SK-N-SH (cell line): ENCODE results near the gene MACROD2. TPM values are rescaled to one million over a fixed set of nuclear protein-coding genes. Genes with fewer than 3 reads are reported as not detected.

Experiments used
- CTCF ChIA-PET: fragments of 300-600, 350-600 bp; formaldehyde crosslinking; extraction: SDS; loops from one replicate; lab custom pipeline; 2021; lab: Yijun Ruan, JAX
- POLR2A ChIA-PET: fragments of 350-600 bp; sonication (Branson Sonifier 250); formaldehyde crosslinking; extraction: SDS; loops from one replicate; lab custom pipeline; 2020; ENCODE audit warnings: antibody characterized with exemption, inconsistent platforms; lab: Yijun Ruan, JAX
- DNase-seq: peaks from one replicate; pipeline ENCODE4 v3.0.0; 2012
- H2AFZ ChIP-seq: fragments of 200-600 bp; sonication (generic); 2 replicates; pipeline ENCODE4 v1.8.1; 2016; ENCODE audit warnings: antibody characterized with exemption, mild to moderate bottlenecking, low read depth
- H3F3A ChIP-seq: fragments of 200-600 bp; sonication (generic); replicated peaks from 2 replicates; pipeline ENCODE3; 2016; ENCODE audit warnings: antibody characterized with exemption, mild to moderate bottlenecking; ENCODE audit not compliant: insufficient read depth
- H3K27ac ChIP-seq, 2 experiments: fragments of 200-500 bp in 1 of 2; fragments of 200-600 bp in 1 of 2; sonication (Bioruptor generic) in 1 of 2; sonication (generic), shearing (Covaris generic) in 1 of 2; 2 replicates each; pipeline versions ENCODE4 v1.5.1 to v1.6.1; 2014 to 2016; ENCODE audit warnings: low read depth in 2 of 2, inconsistent platforms in 1 of 2, low read length in 1 of 2, mild to moderate bottlenecking in 1 of 2, mixed read lengths in 1 of 2
- H3K27me3 ChIP-seq: fragments of 200-600 bp; sonication (generic), shearing (Covaris generic); 2 replicates; pipeline ENCODE4 v1.6.1; 2016; ENCODE audit warnings: mixed run types; ENCODE audit not compliant: insufficient read depth
- H3K36me3 ChIP-seq, 2 experiments: fragments of 200-500 bp in 1 of 2; fragments of 200-600 bp in 1 of 2; sonication (Bioruptor generic) in 1 of 2; sonication (generic) in 1 of 2; replicated peaks in 1 of 2; 2 replicates each; pipeline versions ENCODE3 to v1.5.1; 2014 to 2016; ENCODE audit warnings: low read length in 1 of 2, mild to moderate bottlenecking in 1 of 2; ENCODE audit not compliant: insufficient read depth in 2 of 2, control insufficient read depth in 1 of 2
- H3K4me1 ChIP-seq, 2 experiments: fragments of 200-500 bp in 1 of 2; fragments of 200-600 bp in 1 of 2; sonication (Bioruptor generic) in 1 of 2; sonication (generic), shearing (Covaris generic) in 1 of 2; 2 replicates each; pipeline versions ENCODE4 v1.5.1 to v1.6.1; 2014 to 2016; ENCODE audit warnings: low read depth in 1 of 2, low read length in 1 of 2, mixed run types in 1 of 2; ENCODE audit not compliant: insufficient read depth in 2 of 2, control insufficient read depth in 1 of 2
- H3K4me2 ChIP-seq: fragments of 200-600 bp; sonication (generic), shearing (Covaris generic); 2 replicates; pipeline ENCODE4 v1.6.1; 2017; ENCODE audit warnings: mixed run types
- H3K4me3 ChIP-seq, 2 experiments: fragments of 200-500 bp in 1 of 2; fragments of 200-600 bp in 1 of 2; sonication (Bioruptor generic) in 1 of 2; sonication (generic), shearing (Covaris generic) in 1 of 2; 2 replicates each; pipeline versions ENCODE4 v1.5.1 to v1.8.1; 2014 to 2016; ENCODE audit warnings: low read depth in 2 of 2, inconsistent platforms in 1 of 2, low read length in 1 of 2, mild to moderate bottlenecking in 1 of 2, mixed read lengths in 1 of 2, moderate library complexity in 1 of 2
- H3K79me2 ChIP-seq: fragments of 200-600 bp; sonication (generic); 2 replicates; pipeline ENCODE4 v1.8.1; 2017; ENCODE audit warnings: mild to moderate bottlenecking; ENCODE audit not compliant: insufficient read depth
- H3K9ac ChIP-seq: fragments of 200-600 bp; sonication (generic); 2 replicates; pipeline ENCODE4 v1.6.1; 2017; ENCODE audit warnings: mixed run types
- H3K9me2 ChIP-seq: fragments of 200-600 bp; sonication (generic); 2 replicates; pipeline ENCODE4 v1.6.1; 2017; ENCODE audit warnings: mixed run types
- H3K9me3 ChIP-seq: fragments of 200-600 bp; sonication (generic); 2 replicates; pipeline ENCODE4 v1.6.1; 2017; ENCODE audit warnings: mixed run types, mild to moderate bottlenecking, moderate library complexity
- H4K20me1 ChIP-seq: fragments of 200-600 bp; sonication (generic); 2 replicates; pipeline ENCODE4 v1.6.1; 2017; ENCODE audit warnings: mild to moderate bottlenecking, mixed run types; ENCODE audit not compliant: insufficient read depth
- CHD2 ChIP-seq: fragments of 150-350 bp; IDR thresholded peaks from 2 replicates; pipeline ENCODE4 v1.6.1; 2018; ENCODE audit warnings: low read length; ENCODE audit not compliant: partially characterized antibody
- CTCF ChIP-seq: fragments of 200-600 bp; sonication (generic); IDR thresholded peaks from 2 replicates; pipeline ENCODE4 v1.6.1; 2017; ENCODE audit warnings: antibody characterized with exemption, mild to moderate bottlenecking, moderate library complexity
- ELF1 ChIP-seq: IDR thresholded peaks from 2 replicates; pipeline ENCODE4 v1.4.0; 2012
- EP300 ChIP-seq, 2 experiments: IDR thresholded peaks; 2 replicates each; pipeline versions ENCODE4 v1.4.0 to v1.6.1; 2012; ENCODE audit warnings: borderline replicate concordance in 1 of 2, low read depth in 1 of 2, low read length in 1 of 2
- EZH2phosphoT487 ChIP-seq: fragments of 200-600 bp; sonication (generic); IDR thresholded peaks from 2 replicates; pipeline ENCODE4 v1.6.1; 2017; ENCODE audit warnings: low read depth, mixed run types, mild to moderate bottlenecking, antibody characterized with exemption, moderate library complexity, borderline replicate concordance
- FOSL2 ChIP-seq: IDR thresholded peaks from 2 replicates; pipeline ENCODE4 v1.4.0; 2012; ENCODE audit warnings: low read depth, mild to moderate bottlenecking, moderate library complexity, borderline replicate concordance
- FOXJ3 ChIP-seq: sonication (generic); formaldehyde crosslinking; IDR thresholded peaks from 2 replicates; pipeline ENCODE4 v1.5.1; 2020; ENCODE audit warnings: mild to moderate bottlenecking, missing genetic modification reagents
- GABPA ChIP-seq: IDR thresholded peaks from 2 replicates; pipeline ENCODE4 v1.4.0; 2012; ENCODE audit warnings: low read depth, mild to moderate bottlenecking
- NFIC ChIP-seq: IDR thresholded peaks from 2 replicates; pipeline ENCODE4 v1.4.0; 2012; ENCODE audit warnings: borderline replicate concordance
- REST ChIP-seq: IDR thresholded peaks from 2 replicates; pipeline ENCODE4 v1.6.1; 2012; ENCODE audit warnings: mild to moderate bottlenecking, low read depth, low read length, moderate library complexity
- RFX5 ChIP-seq: IDR thresholded peaks from 2 replicates; pipeline ENCODE4 v1.6.1; 2012; ENCODE audit warnings: mild to moderate bottlenecking, improper control_type of control experiment, low read length
- RXRA ChIP-seq: IDR thresholded peaks from 2 replicates; pipeline ENCODE4 v1.4.0; 2012; ENCODE audit warnings: low read depth, mild to moderate bottlenecking, borderline replicate concordance
- TAF1 ChIP-seq: IDR thresholded peaks from 2 replicates; pipeline ENCODE4 v1.6.1; 2012; ENCODE audit warnings: low read depth, mild to moderate bottlenecking, low read length, moderate library complexity, borderline replicate concordance
- TCF12 ChIP-seq: IDR thresholded peaks from 2 replicates; pipeline ENCODE4 v1.4.0; 2012
- USF1 ChIP-seq: IDR thresholded peaks from 2 replicates; pipeline ENCODE4 v1.4.0; 2012; ENCODE audit warnings: low read depth, borderline replicate concordance
- USF2 ChIP-seq: fragments of 150-350 bp; IDR thresholded peaks from 2 replicates; pipeline ENCODE4 v1.6.1; 2017; ENCODE audit warnings: antibody characterized with exemption, low read length, low read depth, borderline replicate concordance
- ZBTB33 ChIP-seq: IDR thresholded peaks from 2 replicates; pipeline ENCODE4 v1.4.0; 2012; ENCODE audit warnings: low read depth, borderline replicate concordance
- WGBS: methylation state at CpG from one replicate; pipeline ENCODE4 v1.1.6; 2017; ENCODE audit warnings: low lambda C conversion rate; 5-methylcytosine and 5-hydroxymethylcytosine counted together
- polyA plus RNA-seq, 3 experiments: library from polyadenylated mRNA; depleted of rRNA; stranded (reverse); fragments of >200 nt; gene quantifications; 2 replicates each; pipeline ENCODE4 v1.2.3, GENCODE V29; 2012

Gene MACROD2
- polyA plus RNA-seq, 1 of the 3 experiments (the other 2 are of a cell fraction), result 0.33 TPM

GRCh38 chr20:14673164-14673563 lies 677.8 kb downstream of the MACROD2 start (continued):
- TF ChIP-seq USF2, result no peak

GRCh38 chr20:14677455-14677854 lies 682.1 kb downstream of the MACROD2 start:
- Histone ChIP-seq H3K27ac (no peak overlapping the region), H2AFZ (no peak overlapping the region), H3K4me3 (no peak overlapping the region), H3K4me2 (no peak overlapping the region), H3K4me1 (no peaks in the 10 kb centered on the region), H3K27me3 (no peaks in the 10 kb centered on the region), H3K9ac (no peak overlapping the region), H3K36me3 (no peaks in the 10 kb centered on the region), H3F3A (no peaks in the 10 kb centered on the region), H3K9me2 (no peaks in the 10 kb centered on the region), H3K9me3 (no peaks in the 10 kb centered on the region), H3K79me2 (no peaks in the 10 kb centered on the region), H4K20me1 (no peaks in the 10 kb centered on the region)
- 64% methylated on average over 2 of the region's 2 CpGs for WGBS
- CTCF ChIA-PET, result no interaction called here
- TF ChIP-seq EP300 (IDR thresholded peaks at IDR 0.05; ENCODE audit: borderline replicate concordance in 1 of 2, low read depth in 1 of 2, low read length in 1 of 2) (no peak), RXRA (no peak), NFIC (no peak), CTCF (no peak)
- POLR2A ChIA-PET, result no interaction called here
- DNase-seq, result no peak

- DNase-seq, result no peak
- no peaks in the 10 kb centered on the region for H3K9me3 ChIP-seq
- no peak overlapping the region for H2AFZ ChIP-seq
- H3K79me2 ChIP-seq, result no peaks in the 10 kb centered on the region
- 72% methylated on average over 3 of the region's 3 CpGs for WGBS
- H3K27me3 ChIP-seq, result no peaks in the 10 kb centered on the region
- H3K9me2 ChIP-seq, result no peaks in the 10 kb centered on the region
- H3K4me1 ChIP-seq, result no peaks in the 10 kb centered on the region; a peak in 1 of 4 replicates
- no peaks in the 10 kb centered on the region for H3K36me3 ChIP-seq
- POLR2A ChIA-PET, result no interaction called here
- H3K4me2 ChIP-seq, result no peak overlapping the region
- H3K9ac ChIP-seq, result no peak overlapping the region
- H3K4me3 ChIP-seq, result no peak overlapping the region
- no peaks in the 10 kb centered on the region for H3F3A ChIP-seq
- CTCF ChIA-PET, result no interaction called here
- no peak overlapping the region for H3K27ac ChIP-seq
- H4K20me1 ChIP-seq, result no peaks in the 10 kb centered on the region
- TF ChIP-seq FOXJ3 (CRISPR knock-in tag) (no peak), EZH2phosphoT487 (no peak), REST (no peak), ELF1 (no peak), FOSL2 (no peak), RFX5 (no peak), TCF12 (no peak), ZBTB33 (no peak), CHD2 (no peak), TAF1 (no peak), USF1 (no peak), NFIC (no peak), GABPA (no peak), RXRA (no peak)
These were observed 689.9 kb downstream of the MACROD2 start for GRCh38 chr20:14685183-14685582.
